ENCODE results near the gene ZFR2.
"Not testable (repeated sequence)": the region's sequence is repeated elsewhere in the genome, so short reads cannot be mapped to it uniquely, and the experiment has no call there.

Gene ZFR2

DNA sequence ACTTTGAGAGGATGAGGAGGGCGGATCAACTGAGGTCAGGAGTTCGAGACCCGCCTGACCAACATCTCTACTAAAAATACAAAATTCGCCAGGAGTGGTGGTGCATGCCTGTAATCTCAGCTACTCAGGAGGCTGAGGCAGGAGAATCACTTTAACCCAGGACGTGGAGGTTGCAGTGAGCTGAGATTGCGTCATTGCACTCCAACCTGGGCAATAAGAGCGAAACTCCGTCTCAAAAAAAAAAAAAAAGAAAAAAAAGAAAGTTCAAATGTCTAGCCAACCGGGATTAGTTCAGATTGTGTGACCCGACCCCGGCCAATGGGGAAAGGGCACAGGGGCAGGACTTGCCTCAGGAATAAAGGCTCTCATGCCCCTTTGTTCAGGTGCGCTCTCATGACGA is 5.9 kb upstream of the ZFR2 start:
- not testable (repeated sequence) for DNase-seq (ENCODE audit: low read depth in 1 of 2, low spot score in 1 of 2)

DNA sequence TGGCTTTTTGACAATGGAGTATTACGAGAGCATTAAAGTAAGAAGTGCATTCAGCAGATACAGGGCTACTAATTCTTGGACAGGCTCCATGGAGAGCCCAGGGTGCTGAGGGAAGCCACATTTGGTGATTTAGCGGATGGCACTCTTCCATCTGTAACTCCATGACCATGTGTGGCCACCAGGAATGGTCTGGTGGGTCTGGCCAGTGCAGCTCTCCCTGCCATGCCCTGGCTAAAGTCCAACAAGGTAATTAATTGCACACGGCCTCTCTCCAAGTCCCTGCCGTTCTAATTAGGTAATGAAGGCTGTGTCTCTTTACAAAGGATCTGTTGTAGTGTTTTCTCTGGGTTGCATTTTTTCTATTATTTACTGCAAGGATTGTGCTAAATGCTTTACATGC is 4.3 kb upstream of the ZFR2 start:
- DNase-seq (ENCODE audit: low read depth in 1 of 2, low spot score in 1 of 2), result no peak

DNA sequence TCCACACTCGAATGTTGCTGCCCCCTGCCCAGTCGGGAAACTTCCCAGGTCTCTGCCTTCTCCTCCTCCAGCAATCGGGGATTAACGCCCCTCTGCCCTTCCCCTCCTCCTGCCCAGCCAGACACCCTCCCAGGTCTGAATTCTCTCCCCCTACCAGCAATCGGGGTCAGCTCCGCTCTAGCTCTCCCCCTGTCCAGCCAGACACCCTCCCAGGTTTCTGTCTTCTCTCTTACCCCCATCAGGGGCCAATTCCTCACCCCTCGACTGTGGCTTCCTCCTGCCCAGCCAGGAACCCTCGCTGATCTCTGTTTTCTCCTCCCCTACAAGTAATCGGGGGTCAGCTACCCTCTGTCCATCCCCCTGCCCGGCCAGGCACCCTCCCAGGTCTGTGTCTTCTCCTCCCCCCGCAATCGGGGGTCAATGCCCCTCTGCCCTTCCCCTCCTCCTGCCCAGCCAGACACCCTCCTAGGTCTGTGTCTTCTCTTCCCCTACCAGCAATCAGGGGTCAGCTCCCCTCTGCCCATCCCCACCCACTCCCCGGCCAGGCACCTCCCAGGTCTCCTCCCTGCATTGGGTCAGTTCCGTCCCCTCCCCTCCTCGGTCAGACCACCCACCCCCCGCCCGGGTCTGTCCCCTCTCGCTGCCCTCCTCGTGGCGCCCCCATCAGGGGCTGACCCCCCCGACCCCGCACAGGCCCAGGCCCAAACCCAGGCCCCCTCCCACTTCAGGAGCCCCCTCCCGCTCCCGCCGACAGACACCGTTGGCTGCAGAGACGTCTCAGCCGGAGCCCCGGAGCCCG is 668 bp downstream of the ZFR2 start:
- DNase-seq (ENCODE audit: low read depth in 1 of 2, low spot score in 1 of 2), result no peak

DNA sequence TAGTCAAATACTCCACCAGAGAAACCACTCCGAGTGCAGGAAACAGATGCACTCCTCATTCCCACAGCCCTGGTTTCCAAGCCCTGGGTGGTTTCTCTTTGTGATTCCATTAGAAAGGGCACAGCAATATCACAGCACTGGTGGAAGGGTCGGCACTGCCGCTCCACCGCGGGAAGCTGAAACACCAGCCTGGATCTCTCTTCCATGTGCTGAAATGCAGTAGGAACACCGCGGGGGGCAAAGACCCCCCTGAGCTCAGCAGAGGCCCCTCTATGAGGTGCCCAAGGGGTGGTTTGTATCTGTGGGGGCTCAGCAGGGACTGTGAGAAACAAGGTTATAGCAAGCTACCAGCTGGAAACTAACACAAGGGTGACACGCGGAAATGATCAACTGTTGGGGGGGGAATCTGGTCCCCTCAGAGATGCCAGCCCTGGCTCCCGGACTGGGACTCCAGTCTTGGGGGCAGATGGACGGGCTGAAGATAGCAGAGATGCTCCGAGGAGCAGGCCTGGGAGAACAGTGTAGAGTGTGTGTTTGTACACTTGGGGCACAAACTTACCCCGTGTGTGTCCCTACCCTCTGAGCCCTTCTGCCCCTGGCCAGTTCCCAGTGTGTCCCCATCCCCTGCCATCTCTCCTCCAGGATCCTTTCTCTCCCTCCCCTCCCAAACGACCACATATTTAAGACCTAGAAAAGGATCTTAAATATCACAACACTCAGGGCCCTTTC is 1.8 kb downstream of the ZFR2 start:
- no peak for DNase-seq (ENCODE audit: low read depth in 1 of 2, low spot score in 1 of 2)

DNA sequence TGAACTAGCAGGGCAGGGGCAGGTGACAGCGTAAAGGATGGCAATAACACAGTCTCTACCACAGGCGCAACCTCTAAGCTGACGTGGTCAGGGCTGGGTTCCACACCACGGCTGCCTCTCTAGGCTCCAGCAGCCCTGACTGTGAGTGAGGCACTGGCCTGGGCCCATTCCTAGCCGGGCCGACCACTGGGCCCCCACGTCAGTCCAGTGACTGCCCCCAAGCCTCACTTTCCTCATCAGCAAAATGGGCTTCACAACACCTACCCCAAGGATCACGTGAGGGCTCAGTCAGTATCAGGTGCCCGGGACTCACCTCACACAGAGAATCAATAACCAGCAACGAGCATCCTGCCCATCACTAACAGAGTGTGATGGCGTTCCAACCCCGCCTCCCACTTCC is 5.2 kb downstream of the ZFR2 start:
- no peak for DNase-seq (ENCODE audit: low read depth in 1 of 2, low spot score in 1 of 2)

DNA sequence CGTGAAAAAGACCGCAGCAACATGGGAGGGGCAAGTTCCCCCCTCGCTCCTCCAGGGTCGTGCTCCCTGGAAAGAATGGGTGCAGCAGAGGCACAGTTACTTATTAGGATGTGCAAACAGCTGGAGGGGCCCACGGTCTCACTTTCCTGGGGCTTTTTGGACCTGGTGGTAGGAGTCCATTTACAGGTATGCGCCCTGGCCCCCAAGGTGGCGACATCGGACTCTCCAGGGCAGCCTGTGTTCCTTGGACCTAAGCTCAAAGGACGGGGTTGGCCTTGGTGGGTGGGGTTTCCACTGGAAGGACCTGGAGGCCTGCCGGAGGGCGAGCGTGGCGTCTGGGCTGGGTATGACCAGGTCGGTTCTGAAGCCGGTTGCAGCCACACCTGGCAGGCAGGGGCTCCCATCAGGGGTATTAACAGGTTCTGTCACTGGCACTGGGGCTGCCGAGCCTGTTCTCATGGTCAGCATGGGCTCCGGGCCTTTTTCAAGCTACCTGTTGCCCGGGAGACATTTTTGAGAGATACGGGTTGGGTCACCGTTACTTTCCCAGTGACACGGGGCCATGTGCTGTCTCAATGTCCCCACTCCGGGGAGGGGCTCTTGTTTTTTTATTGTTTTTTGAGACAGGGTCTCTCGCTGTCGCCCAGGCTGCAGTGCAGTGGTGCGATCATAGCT is 5.9 kb downstream of the ZFR2 start:
- DNase-seq (ENCODE audit: low read depth in 1 of 2, low spot score in 1 of 2), result no peak

DNA sequence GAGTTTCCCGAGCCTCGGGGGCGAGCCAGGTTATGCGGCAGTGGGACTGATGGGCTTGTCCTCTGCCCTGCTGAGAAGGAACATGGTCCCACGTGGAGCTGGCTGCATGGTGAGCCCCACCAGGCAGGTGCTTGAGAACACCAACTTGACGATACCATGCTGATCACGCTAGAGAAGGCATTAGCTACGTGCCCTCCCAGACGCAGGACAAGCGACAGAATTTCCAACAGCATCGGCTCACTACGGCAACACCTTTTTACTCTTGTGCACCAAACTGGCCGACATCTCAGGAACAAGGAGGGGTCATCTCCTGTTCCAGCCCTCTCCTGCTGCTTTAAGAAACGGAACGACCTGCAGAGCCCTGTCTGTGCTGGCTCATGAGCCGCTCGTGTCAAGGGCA is 8.3 kb downstream of the ZFR2 start:
- DNase-seq (ENCODE audit: low read depth in 1 of 2, low spot score in 1 of 2), result no peak

DNA sequence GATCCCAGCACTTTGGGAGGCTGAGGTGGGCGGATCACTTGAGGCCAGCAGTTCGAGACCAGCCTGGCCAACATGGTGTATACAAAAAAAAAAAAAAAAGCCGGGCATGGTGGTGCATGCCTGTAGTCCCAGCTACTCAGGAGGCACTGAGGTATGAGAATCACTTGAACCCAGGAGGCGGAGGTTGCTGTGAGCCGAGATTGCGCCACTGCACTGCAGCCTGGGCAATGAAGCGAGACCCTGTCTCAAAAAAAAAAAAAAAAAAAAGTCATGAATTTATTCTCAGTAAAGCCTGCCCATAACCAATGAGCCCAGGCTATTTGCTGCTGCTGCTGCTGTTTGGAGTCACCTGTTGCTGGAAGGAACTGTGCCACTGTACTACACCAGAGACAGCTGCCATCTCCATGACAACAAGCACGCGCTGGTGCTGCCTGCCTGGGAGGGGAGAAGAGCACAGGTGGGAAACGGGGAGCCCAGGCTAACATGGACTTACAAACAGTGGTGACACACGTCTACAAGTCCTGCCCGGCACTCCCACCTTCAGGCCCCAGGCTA is 11.3 kb downstream of the ZFR2 start:
- DNase-seq (ENCODE audit: low read depth in 1 of 2, low spot score in 1 of 2), result no peak

DNA sequence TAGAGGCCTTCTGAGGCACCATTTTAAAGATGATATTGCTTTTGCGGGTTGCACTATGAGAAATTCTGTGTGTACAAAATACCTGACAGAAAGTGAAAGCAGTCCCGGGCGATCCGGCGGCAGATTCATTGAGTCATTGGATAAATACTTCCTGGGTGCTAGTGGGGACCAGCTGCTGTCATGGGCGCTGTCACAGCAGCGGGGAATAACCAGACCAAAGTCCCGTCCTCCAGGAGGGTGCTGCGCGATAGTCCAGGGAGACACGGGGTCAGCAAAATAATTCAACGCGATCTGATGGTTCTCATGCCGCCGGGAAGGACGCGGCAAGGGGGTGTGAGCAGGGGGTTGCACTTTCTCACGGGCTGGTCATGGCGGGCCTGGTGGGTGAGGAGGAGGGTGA is 13.5 kb downstream of the ZFR2 start:
- no peak for DNase-seq (ENCODE audit: low read depth in 1 of 2, low spot score in 1 of 2)

DNA sequence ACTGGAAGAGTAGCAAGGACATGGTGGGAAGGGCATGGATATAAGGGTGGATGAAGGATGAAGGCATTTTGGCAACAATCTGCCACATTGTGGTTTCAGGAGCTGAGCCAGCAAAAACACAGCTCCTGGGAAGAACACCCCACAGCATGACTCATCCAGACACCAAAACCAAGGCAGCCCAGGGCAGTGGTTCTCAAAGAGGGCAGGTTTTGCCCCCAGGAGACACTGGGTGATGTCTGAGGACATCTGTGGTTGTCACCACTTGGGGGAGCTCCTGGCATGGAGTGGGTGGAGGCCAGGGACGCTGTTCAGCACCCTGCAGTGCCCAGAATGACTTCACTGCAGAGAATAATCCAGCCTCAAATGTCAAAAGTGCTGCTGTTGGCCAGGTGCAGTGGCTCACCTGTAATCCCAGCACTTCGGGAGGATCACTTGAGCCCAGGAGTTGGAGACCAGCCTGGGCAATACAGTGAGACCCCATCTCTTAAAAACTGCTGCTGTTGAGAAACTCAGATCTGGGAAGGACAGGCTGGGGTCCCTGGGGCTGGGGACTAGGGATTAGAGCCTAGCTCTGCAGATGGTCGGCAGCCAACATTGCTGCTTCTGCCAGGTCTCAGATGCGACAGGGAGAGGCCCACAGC is 16.1 kb downstream of the ZFR2 start:
- DNase-seq (ENCODE audit: low read depth in 1 of 2, low spot score in 1 of 2), result no peak

DNA sequence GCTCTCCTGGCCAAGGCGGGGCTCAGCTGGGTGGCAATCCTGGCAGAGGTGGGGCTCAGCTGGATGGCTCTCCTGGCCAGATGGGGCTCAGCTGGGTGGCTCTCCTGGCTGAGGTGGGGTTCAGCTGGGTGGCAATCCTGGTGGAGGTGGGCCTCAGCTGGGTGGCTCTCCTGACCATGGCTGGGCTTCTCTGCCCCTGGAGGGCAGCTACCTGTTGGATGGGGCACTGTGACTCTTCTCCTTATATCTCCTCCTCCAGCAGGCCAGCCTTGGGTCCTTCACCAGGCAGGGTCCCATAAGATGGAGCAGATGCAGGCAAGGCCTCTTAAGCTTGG is 16.7 kb downstream of the ZFR2 start:
- no peak for DNase-seq (ENCODE audit: low read depth in 1 of 2, low spot score in 1 of 2)

DNA sequence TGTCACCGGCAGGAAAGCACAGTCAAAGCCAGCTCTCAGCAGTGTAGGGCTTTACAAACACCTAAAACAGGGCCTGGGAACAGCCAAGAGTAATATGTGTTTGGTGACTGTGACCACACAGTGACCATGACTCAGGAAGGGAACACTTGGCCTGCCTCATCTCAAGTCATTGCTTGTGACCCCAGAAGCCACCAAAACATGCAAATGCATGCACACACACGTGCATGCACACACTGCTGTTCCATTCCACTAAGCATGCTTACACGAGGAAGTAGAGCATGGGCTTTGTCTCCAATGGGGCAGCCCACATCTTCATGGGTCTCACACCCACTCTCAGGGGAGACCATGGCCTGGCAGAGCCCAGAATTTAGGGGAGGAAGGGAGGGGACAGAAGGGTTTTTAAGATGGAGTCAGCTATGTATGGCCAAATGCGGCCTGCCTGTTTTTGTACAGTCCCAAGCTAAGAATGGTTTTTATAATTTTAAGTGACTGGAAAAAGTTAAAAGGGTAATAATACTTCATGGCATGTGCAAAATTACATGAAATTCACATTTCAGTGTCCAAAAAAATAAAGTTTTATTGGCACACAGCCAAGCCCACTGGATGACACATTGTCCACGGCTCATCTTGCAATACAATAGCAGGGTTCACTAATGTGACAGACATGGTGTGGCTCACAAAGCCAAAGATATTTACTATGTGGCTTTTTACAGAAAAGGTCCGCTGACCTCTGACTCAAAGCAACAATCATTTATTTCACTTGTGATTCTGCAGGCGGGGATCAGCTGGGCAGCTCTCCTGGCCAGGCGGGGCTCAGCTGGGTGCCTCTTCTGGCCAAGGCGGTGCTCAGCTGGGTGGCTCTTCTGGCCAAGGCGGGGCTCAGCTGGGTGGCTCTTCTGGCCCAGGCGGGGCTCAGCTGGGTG is 17.3 kb downstream of the ZFR2 start:
- DNase-seq (ENCODE audit: low read depth in 1 of 2, low spot score in 1 of 2), result no peak

DNA sequence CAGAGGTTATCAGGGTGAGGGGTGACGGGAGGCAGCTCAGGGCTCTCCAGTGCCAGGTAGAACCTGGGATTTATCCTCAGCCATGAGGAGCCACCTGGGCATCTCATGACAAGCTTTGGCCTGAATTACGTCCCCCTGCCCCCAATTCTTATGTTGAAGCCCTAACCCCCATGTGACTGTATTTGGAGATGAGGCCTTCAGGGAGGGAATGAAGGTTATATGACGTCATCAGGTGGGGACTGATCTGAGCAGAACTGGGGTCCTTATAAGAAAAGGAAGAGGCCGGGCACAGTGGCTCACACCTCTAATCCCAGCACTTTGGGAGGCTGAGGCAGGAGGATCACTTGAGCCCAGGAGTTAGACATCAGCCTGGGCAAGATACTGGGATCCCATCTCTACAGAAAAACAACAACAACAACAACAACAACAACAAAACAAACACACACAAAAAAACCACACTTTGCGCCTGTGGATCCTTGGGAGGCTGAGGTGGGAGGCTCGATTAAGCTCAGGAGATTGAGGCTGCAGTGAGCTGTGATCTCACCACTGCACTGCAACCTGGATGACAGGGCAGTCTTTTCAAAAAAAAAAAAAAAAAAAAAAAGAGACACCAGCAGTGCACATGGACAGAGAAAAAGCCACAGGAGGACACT is 18.4 kb downstream of the ZFR2 start:
- DNase-seq (ENCODE audit: low read depth in 1 of 2, low spot score in 1 of 2), result no peak

DNA sequence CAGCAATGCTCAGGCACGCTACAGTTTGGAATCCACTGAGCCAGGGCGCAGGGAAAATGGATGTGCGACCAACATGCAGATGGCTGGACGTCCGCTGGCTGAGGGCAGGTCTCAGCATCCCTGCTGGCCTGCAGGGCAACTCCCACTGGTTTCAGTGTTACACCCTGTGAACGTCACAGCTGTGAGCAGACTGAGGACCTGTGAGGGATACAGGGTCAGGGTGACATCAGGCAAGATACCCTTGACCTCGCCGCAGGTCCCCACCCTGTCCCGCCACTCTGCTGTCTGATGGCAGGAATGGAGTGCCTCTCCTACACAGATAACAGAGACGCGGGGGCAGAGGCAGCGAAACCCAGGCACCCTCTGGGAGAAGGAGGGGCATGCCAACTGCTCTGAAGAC is 19.1 kb downstream of the ZFR2 start:
- DNase-seq (ENCODE audit: low read depth in 1 of 2, low spot score in 1 of 2), result no peak

DNA sequence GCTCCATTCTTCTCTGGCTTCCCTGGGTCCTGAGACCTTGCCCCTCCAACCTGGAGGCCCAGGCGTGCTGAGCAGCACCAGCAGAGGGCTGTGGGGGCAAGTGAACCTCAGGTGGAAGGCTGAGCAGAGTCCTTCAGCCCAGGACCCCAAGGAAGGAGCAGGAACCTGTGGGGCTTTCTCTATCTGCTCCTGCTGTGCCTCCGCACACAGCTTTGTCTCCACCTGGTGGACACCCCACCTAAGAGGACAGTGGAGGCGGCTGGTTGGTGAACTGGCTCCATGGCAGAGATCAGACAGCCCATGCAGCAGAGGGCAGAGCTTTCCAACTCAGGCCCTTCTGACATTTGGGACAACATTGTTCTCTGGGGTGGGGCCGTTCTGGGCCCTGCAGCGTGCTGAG is 19.7 kb downstream of the ZFR2 start:
- peak in 1 of 2 donors; percentile 25 for DNase-seq (ENCODE audit: low read depth in 1 of 2, low spot score in 1 of 2)

DNA sequence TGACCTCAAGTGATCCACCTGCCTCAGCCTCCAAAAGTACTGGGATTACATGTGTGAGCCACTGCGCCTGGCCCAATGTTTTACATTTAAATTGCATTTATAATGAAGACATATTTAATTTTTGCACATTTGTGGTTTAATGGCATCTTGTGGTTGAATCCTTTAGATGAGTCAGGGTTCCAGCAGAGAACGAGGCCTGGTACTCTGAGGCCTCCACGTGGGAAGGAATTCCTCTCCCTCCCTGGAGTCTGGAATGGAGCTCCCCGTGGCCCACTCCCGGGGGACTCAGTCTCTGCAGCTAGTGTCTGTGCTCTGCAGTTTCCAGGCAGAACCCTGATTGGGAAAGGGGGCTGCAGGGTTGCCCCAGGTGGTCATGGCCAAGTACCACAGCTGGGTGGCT is 24.2 kb downstream of the ZFR2 start:
- no peak for DNase-seq (ENCODE audit: low read depth in 1 of 2, low spot score in 1 of 2)

DNA sequence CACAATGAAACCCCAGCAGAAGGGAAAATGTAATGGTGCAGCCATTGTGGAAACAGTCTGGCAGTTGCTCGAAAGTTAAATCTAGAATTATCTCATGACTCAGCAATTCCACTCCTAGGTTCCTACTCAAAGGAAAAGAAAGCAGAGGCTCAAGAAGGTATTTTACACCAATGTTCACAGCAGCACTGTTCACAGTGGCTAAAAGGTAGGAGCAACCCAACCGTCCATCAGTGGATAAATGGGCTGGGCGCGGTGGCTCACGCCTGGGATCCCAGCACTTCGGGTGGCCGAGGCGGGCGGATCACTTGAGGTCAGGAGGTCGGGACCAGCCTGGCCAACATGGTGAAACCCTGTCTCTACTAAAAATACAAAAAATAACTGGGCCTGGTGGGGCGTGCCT is 25.9 kb downstream of the ZFR2 start:
- DNase-seq (ENCODE audit: low read depth in 1 of 2, low spot score in 1 of 2), result no peak

DNA sequence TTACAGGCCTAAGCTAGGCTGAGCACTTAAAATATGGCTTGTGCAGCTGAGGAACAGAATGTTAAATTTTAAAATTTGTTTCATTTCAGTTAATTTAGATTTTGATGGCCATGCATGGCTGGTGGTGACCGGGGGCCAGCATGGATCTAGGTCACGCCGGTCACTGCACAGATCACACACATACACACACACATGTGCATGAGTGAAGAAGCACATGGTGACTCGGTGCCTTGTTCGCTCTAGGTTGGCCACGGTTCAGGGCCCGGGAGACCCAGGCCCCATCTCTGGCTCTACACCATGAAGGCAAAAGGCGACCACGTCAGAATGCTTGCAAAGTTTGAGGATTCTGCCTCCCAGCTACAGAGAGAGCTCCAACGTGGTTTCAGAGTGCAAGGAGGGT is 28.0 kb downstream of the ZFR2 start:
- DNase-seq (ENCODE audit: low read depth in 1 of 2, low spot score in 1 of 2), result no peak

DNA sequence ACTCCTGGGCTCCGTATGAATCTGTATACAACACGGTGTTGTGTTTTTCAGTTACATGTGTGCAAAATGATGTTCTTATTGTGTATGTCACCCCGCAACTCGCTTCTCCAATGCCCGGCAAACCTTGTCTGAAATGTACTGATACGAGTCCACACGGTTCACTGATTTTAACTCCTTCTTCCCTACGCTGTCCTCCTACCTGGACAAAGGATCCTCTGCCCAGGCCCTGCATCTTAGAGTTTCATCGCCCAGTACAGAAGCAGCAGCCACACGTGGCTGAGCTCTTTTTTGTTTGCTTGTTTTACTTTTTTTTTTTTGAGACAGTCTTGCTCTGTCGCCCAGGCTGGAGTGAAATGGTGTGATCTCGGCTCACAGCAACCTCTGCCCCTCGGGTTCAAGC is 28.9 kb downstream of the ZFR2 start:
- DNase-seq (ENCODE audit: low read depth in 1 of 2, low spot score in 1 of 2), result no peak

DNA sequence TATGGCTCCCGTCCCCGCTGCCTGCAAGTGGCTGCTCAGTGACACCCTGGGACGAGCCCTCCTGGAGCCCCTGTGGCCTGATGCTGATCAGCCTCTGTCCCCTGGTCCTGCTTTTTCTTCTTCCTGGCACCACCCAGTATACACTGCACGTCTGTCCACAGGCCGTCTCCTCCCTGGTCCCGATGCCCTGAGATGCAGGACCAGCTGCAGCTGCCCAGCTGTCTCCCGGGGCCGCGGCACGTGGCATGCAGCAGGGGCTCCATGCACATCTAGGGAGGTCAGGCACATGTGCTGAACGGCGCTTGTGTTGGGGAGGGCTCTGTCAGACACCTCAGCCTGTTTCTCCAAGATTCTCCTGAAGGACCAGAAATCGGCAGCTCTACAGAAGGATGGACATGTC is 30.2 kb downstream of the ZFR2 start:
- DNase-seq (ENCODE audit: low read depth in 1 of 2, low spot score in 1 of 2), result no peak

All from stimulated activated CD4-positive, alpha-beta T cell treated with anti-CD3 and anti-CD28 coated beads, Interleukin-15, amount 100 ng/mL, for 1 hour (primary cell).